HepG2 (cell line): ENCODE measurements around the gene WDR20. TPM values are rescaled to one million over a fixed set of nuclear protein-coding genes. Genes with fewer than 3 reads are reported as not detected.
A peak's percentile ranks its signal among the peaks of the same experiment; 100 is the strongest.

Source experiments
- CTCF ChIP-seq: sonication (generic); formaldehyde crosslinking; IDR thresholded peaks from 2 replicates; pipeline ENCODE4 v1.5.0; 2020; ENCODE audit warnings: mild to moderate bottlenecking, missing genetic modification reagents, moderate library complexity
- ELF4 ChIP-seq: sonication (generic); formaldehyde crosslinking; IDR thresholded peaks from 2 replicates; pipeline ENCODE4 v1.5.0; 2020; ENCODE audit warnings: missing genetic modification reagents, mild to moderate bottlenecking, moderate library complexity, borderline replicate concordance
- GABPA ChIP-seq, 2 experiments: IDR thresholded peaks; 2 replicates each; pipeline ENCODE4 v1.6.1; 2011 to 2016; ENCODE audit warnings: low read depth in 2 of 2, low read length in 1 of 2, missing biosample characterization in 1 of 2, missing genetic modification characterization in 1 of 2
- KAT2B ChIP-seq: fragments of 150-350 bp; IDR thresholded peaks from 2 replicates; pipeline ENCODE4 v1.6.1; 2014; ENCODE audit warnings: low read depth, low read length, borderline replicate concordance
- PHF21A ChIP-seq: sonication (generic); formaldehyde crosslinking; IDR thresholded peaks from 2 replicates; pipeline ENCODE4 v1.5.0; 2020; ENCODE audit warnings: mild to moderate bottlenecking, missing genetic modification reagents
- RERE ChIP-seq: IDR thresholded peaks from 2 replicates; pipeline ENCODE4 v1.6.1; 2016; ENCODE audit warnings: low read depth, missing genetic modification reagents, missing compliant biosample characterization
- SRSF4 ChIP-seq: fragments of 200-400 bp; formaldehyde crosslinking; IDR thresholded peaks from one replicate; pipeline ENCODE4 v1.6.1; 2018; ENCODE audit warnings: mild to moderate bottlenecking, low read depth, low read length, moderate library complexity; ENCODE audit not compliant: poor library complexity, severe bottlenecking
- SYNCRIP ChIP-seq: fragments of 200-400 bp; formaldehyde crosslinking; IDR thresholded peaks from 2 replicates; pipeline ENCODE4 v1.6.1; 2018; ENCODE audit warnings: mild to moderate bottlenecking, low read depth, low read length; ENCODE audit not compliant: insufficient read depth
- TFDP2 ChIP-seq: sonication (generic); formaldehyde crosslinking; IDR thresholded peaks from 2 replicates; pipeline ENCODE4 v1.4.0; 2020; ENCODE audit warnings: missing genetic modification reagents
- ZNF275 ChIP-seq: sonication (generic); formaldehyde crosslinking; IDR thresholded peaks from 2 replicates; pipeline ENCODE4 v1.8.0; 2022; ENCODE audit warnings: missing genetic modification reagents, mild to moderate bottlenecking, inconsistent platforms, borderline replicate concordance
- ZNF326 ChIP-seq: sonication (generic); formaldehyde crosslinking; IDR thresholded peaks from 2 replicates; pipeline ENCODE4 v1.4.0; 2020; ENCODE audit warnings: missing genetic modification reagents, borderline replicate concordance
- ZNF629 ChIP-seq: sonication (generic); formaldehyde crosslinking; conservative IDR thresholded peaks from 2 replicates; pipeline ENCODE4 v1.5.0; 2020; ENCODE audit warnings: missing genetic modification reagents
- ZNF672 ChIP-seq: sonication (generic); formaldehyde crosslinking; IDR thresholded peaks from 2 replicates; pipeline ENCODE4 v1.8.1; 2022; ENCODE audit warnings: missing genetic modification reagents
- ZNF691 ChIP-seq: sonication (generic); formaldehyde crosslinking; IDR thresholded peaks from 2 replicates; pipeline ENCODE4 v1.4.0; 2020; ENCODE audit warnings: missing genetic modification reagents, low read depth, mild to moderate bottlenecking, borderline replicate concordance
- ZNF724P ChIP-seq: sonication (generic); formaldehyde crosslinking; IDR thresholded peaks from 2 replicates; pipeline ENCODE4 v1.8.0; 2022; ENCODE audit warnings: missing genetic modification reagents, borderline replicate concordance
- polyA plus RNA-seq, 8 experiments: library from polyadenylated mRNA; depleted of rRNA in 3 of 8; stranded (reverse) in 7 of 8; unstranded in 1 of 8; fragments of >200 nt; fragmentation: Illumina TruSeq in 4 of 8; extraction: Trizol in 4 of 8; gene quantifications; 2 replicates each; pipeline versions ENCODE4 v1.2.1 to v1.2.3, GENCODE V29; 2011 to 2016; ENCODE audit warnings: low read depth in 4 of 8, missing spikeins in 1 of 8, mixed read lengths in 1 of 8; ENCODE audit not compliant: insufficient read depth in 1 of 8
- total RNA-seq, 5 experiments: library from RNA; depleted of rRNA; stranded (reverse); fragments of >200 nt; fragmentation: Illumina TruSeq; extraction: Trizol; gene quantifications; 2 replicates each; pipeline ENCODE4 v1.2.3, GENCODE V29; 2016; ENCODE audit warnings: low read depth in 1 of 5

Gene WDR20
- total and polyA plus RNA-seq, 2 of the 13 experiments (the other 11 are each of a cell fraction or from before 2014, with no cell fraction given): 10.4 to 23.2 TPM

GRCh38 chr14:102139286-102140026 lies at the start of gene WDR20 (continued):
- TF ChIP-seq KAT2B (no peak), SYNCRIP (no peak), RERE (no peak), ZNF326 (no peak), SRSF4 (no peak), ZNF724P (CRISPR knock-in tag) (0 out of 2 replicates have a peak, but pooled peaks have one; percentile 11), ZNF672 (CRISPR knock-in tag) (no peak), GABPA (IDR thresholded peaks at IDR 0.05; ENCODE audit: low read depth, low read length) (no peak), GABPA (CRISPR knock-in tag; IDR thresholded peaks at IDR 0.05; ENCODE audit: low read depth) (no peak), CTCF (CRISPR knock-in tag) (peak; percentile 70), ZNF691 (CRISPR knock-in tag) (peak; percentile 50; the same call in 1 of the 2 replicates), ZNF275 (no peak), ELF4 (CRISPR knock-in tag) (no peak), TFDP2 (CRISPR knock-in tag) (peak; percentile 22; the same call in 1 of the 2 replicates), ZNF629 (CRISPR knock-in tag) (peak; percentile 9; the same call in 1 of the 2 replicates), PHF21A (CRISPR knock-in tag) (peak; percentile 34; the same call in 1 of the 2 replicates)
